GM21360 (cell line): ENCODE results near the gene APC2.
"Not testable (repeated sequence)": the region's sequence is repeated elsewhere in the genome, so short reads cannot be mapped to it uniquely, and the experiment has no call there.

Experiments used
- ATAC-seq: cut with Tn5 transposase; IDR thresholded peaks from one replicate; pipeline ENCODE4 v1.9.1; 2021; ENCODE audit warnings: mild to moderate bottlenecking, moderate library complexity; ENCODE audit not compliant: unreplicated experiment

APC2 gene

GRCh38 chr19:1429750-1430149 lies 20.2 kb upstream of the APC2 start:
- ATAC-seq = no peak

- ATAC-seq = no peak
These were observed 19.7 kb upstream of the APC2 start for GRCh38 chr19:1430246-1430645.

- no peak for ATAC-seq
These were observed 18.0 kb upstream of the APC2 start for GRCh38 chr19:1431759-1432506.

GRCh38 chr19:1432507-1432887 lies 17.4 kb upstream of the APC2 start:
- ATAC-seq = no peak

GRCh38 chr19:1433119-1434039 lies 16.5 kb upstream of the APC2 start:
- ATAC-seq = no peak

GRCh38 chr19:1434040-1434366 lies 15.9 kb upstream of the APC2 start:
- no peak for ATAC-seq

GRCh38 chr19:1434577-1435060 lies 15.3 kb upstream of the APC2 start:
- no peak for ATAC-seq

GRCh38 chr19:1435378-1435989 lies 14.4 kb upstream of the APC2 start:
- ATAC-seq = no peak

GRCh38 chr19:1437609-1438008 lies 12.3 kb upstream of the APC2 start:
- no peak for ATAC-seq

GRCh38 chr19:1438035-1438932 lies 11.6 kb upstream of the APC2 start, which contains the start of gene RPS15:
TSS of gene RPS15 (plus strand) at chr19:1438396. CDS start at chr19:1438426, 30 bp downstream.
- ATAC-seq = peak; percentile 84

GRCh38 chr19:1438933-1439354 lies 11.0 kb upstream of the APC2 start:
- ATAC-seq = no peak

GRCh38 chr19:1439525-1440417 lies 10.2 kb upstream of the APC2 start:
- ATAC-seq = not testable (repeated sequence)

GRCh38 chr19:1440418-1440801 lies 9.5 kb upstream of the APC2 start:
- ATAC-seq = no peak

GRCh38 chr19:1441022-1441426 lies 8.9 kb upstream of the APC2 start:
- ATAC-seq = no peak

GRCh38 chr19:1441677-1442438 lies 8.1 kb upstream of the APC2 start:
- no peak for ATAC-seq

- peak; percentile 71 for ATAC-seq
These were observed 4.6 kb upstream of the APC2 start for GRCh38 chr19:1445185-1445931.

GRCh38 chr19:1445932-1446712 lies 3.8 kb upstream of the APC2 start:
- ATAC-seq = no peak
